Gastrocnemius medialis (tissue), 4 donors: Measurements from ENCODE around the gene NR2C2.

Experiments
- CTCF ChIP-seq, 5 experiments: fragments of 450-650 bp in 3 of 5; fragments of 200-600 bp in 2 of 5; sonication (generic) in 2 of 5; IDR thresholded peaks in 4 of 5; conservative IDR thresholded peaks in 1 of 5; 1 replicate in 4 of 5; 2 replicates in 1 of 5; pipeline ENCODE4 v1.5.1; 2016 to 2019; ENCODE audit warnings: antibody characterized with exemption in 5 of 5, mild to moderate bottlenecking in 3 of 5, moderate library complexity in 3 of 5
- POLR2A ChIP-seq, 2 donors: fragments of 450-650 bp; IDR thresholded peaks; one replicate each; pipeline ENCODE4 v1.6.1; 2017; ENCODE audit warnings: antibody characterized with exemption in 2 of 2, mild to moderate bottlenecking in 2 of 2, moderate library complexity in 2 of 2

GRCh38 chr3:15063238-15063637 is 115.9 kb downstream of the NR2C2 start:
- TF ChIP-seq CTCF (IDR thresholded peaks at IDR 0.05 in 4 of 5, conservative IDR thresholded peaks at IDR 0.05 in 1 of 5) (no peak), POLR2A (IDR thresholded peaks at IDR 0.05) (no peak)
